HG03442 (cell line): ENCODE data around the gene PKD2.
"Not testable (repeated sequence)": the region's sequence is repeated elsewhere in the genome, so short reads cannot be mapped to it uniquely, and the experiment has no call there.

Experiments used
- ATAC-seq: cut with Tn5 transposase; IDR thresholded peaks from one replicate; pipeline ENCODE4 v1.9.1; 2021; ENCODE audit warnings: mild to moderate bottlenecking, moderate library complexity; ENCODE audit not compliant: unreplicated experiment

The PKD2 gene

DNA sequence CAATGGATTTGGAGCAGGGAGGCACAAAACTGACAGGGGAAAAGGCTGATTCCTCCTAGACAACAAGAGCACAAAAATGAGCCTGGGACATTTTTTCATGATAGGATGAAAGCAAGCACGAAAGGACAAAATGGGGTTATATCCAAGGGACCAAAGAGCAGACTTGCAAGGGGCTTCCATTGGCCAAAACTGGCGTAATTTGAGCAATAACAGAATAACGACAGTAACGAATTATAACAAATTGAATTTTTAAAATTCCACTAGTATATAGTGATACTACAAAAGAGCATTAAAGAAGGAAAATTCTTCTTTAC is 21.6 kb upstream of the PKD2 start:
- ATAC-seq, result no peak

- no peak for ATAC-seq
Measured at GRCh38 chr4:87986508-87986907, 20.9 kb upstream of the PKD2 start.

DNA sequence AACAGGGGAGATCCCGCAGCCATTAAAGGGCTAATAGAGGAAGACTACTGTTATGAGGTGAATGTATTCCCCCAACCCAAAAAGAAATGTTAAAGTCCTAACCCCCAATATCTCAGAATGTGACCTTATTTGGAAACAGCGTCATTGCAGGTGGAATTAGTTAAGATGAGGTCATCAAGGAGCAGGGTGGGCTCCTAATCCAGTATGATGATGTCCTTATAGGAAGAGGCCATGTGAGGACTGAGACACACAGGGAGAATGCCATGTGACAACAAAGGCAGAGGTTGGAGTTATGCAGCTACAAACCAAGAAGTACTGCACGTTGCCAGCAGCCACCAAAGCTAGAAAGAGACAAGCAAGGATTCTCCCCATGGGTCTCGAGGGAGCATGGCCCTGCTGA is 17.7 kb upstream of the PKD2 start:
- no peak for ATAC-seq

DNA sequence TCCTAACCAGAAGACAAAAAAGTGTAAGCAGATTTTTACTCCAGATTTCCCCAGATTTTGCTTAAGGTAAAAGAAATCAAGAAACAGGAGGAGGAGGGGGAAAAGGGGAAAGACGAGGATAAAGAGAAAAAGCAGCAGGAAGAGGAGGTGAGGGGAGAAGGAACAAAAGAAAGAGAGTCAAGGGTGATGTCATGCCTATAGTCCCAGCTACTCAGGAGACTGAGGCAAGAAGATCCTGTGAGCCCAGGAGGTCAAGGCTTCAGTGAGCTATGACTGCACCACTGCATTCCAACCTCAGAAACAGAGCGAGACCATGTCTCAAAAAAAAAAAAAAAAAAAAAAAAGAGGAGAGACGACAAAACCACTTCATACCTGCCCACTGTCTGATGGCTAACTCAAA is 12.0 kb upstream of the PKD2 start:
- no peak for ATAC-seq

- ATAC-seq, result not testable (repeated sequence)
Measured at GRCh38 chr4:87999191-87999691, 8.2 kb upstream of the PKD2 start.

GRCh38 chr4:88001871-88002270 is 5.6 kb upstream of the PKD2 start:
- no peak for ATAC-seq

DNA sequence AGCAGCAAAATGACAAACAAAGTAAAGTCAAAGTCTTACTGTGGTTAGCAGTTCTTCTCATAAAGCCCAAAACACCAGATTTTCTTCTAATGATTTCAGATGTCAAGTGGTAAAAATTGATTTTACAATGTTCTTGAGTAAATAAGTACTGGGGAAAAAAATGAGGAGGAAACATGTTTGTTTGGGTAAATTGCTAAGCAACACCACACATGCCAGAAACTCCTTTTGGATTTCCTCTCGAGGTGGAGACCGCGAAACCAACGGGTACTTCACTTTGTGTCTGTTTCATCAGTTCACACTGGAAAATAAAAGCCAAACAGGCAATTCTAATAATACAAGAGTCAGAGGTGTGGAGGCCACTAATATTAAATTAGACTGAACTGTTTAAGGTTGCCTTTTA is 4.6 kb upstream of the PKD2 start:
- ATAC-seq, result no peak

GRCh38 chr4:88003261-88003660 is 4.2 kb upstream of the PKD2 start:
- ATAC-seq, result no peak

DNA sequence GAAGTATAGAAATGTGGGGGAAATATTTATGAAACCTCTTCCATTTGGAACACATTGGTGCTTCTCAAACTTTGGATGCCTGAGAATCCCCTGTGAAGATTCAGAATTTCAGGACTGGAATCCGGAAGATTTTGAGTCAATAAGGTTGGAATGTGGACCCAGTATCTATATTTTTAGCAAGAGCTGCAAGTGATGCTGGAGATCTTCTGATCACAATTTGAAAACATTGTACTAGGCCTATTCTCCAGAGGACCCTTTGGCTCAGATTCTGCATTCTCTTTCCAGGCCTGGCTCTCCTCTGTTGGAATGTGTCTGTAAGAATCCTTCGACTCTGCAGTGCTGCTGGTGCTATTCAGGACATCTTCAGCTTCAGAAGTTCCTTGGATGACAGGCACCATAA is 2.4 kb upstream of the PKD2 start:
- no peak for ATAC-seq

DNA sequence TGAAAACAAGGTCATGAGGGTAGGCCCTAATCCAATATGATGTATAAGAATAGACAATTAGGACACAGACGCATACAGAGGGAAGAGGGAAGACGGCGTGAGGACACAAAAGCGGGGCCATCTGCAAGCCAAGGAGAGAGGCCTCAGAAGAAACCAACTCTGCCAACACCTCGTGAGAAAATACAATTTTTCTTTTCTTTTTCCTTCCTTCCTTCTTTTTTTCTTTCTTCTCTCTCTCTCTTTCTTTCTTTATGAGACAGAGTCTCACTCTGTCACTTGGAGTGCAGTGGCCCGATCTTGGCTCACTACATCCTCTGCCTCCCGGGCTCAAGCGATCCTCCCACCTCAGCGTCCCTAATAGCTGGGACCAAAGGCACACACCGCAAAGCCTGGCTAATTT is 1.5 kb upstream of the PKD2 start:
- ATAC-seq, result no peak

GRCh38 chr4:88006956-88007303 is 505 bp upstream of the PKD2 start:
- no peak for ATAC-seq

- ATAC-seq, result peak; percentile 32
Measured at GRCh38 chr4:88008122-88008742, 797 bp downstream of the PKD2 start.

- no peak for ATAC-seq
Measured at GRCh38 chr4:88008743-88009171, 1.3 kb downstream of the PKD2 start.

DNA sequence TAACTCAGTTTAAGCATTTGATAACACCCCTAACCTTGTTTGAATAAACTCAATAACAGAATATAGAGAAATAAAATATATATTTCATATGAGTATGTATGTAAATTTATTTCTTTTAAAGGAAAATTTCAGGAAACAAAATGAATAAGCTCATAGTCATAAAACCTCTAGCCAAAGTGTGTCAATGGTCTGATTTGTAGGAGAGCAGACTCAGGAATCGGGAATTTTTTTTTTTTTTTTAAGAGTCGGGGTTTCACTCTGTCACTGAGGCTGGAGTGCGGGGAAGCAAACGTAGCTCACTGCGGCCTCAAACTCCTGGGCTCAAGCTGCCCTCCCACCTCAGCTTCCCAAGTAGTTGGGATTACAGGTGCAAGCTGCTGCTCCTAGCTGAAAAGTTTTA is 2.4 kb downstream of the PKD2 start:
- ATAC-seq, result no peak

GRCh38 chr4:88010966-88011365 is 3.5 kb downstream of the PKD2 start:
- no peak for ATAC-seq

GRCh38 chr4:88012647-88013046 is 5.2 kb downstream of the PKD2 start:
- peak; percentile 37 for ATAC-seq

GRCh38 chr4:88014386-88014905 is 7.0 kb downstream of the PKD2 start:
- no peak for ATAC-seq

- ATAC-seq, result no peak
Measured at GRCh38 chr4:88015659-88016295, 8.3 kb downstream of the PKD2 start.

DNA sequence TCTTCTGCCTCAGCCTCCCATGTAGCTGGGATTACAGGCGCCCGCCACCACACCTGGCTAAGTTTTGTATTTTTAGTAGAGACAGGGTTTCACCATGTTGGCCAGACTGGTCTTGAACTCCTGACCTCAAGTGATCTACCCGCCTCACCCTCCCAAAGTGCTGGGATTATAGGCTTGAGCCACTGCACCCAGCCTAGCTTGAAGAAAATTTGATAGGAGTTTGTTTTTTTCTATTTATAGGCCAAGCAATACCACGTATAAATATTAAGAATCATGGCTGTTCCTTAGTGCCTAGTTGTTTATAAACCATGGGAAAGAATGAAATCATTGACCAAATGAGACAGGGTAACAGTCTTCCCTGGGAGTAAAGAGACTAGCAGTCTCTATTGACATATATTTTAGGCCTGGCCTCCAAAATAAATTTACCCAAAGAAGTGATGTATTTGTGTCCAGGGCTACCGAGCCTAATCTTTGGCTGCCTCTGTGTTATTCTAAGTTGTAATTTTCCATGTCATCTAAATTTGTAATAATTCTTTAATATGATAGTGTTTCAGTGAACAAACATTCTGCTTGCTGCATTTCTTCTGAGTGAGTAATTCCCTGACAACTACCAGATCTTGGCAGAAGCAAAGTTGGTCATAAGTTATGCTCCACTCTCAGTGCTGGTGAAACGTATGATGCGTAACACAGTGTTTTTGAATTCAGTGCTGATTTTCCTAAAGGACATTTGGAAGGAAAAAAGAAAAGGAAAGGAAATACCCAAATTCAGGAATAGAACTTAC is 10.3 kb downstream of the PKD2 start:
- no peak for ATAC-seq

DNA sequence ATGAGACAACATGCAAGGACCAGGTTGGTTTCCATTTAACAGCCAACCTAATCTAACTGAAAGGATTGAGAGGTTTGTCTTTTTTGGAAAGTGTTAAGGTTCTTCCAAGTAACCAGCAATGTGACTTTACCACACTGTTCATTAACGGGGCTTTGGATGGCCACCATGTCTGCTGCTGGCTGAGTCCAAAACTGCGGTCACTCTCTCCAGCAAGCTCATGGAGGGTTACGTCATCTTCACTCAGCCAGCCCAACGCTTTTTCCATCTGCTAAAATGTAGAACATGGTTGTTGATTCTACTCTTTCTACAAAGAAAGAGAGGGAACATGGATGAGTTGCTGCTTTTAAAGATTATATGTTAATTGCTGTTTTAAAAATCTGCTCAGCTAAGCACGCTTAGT is 11.0 kb downstream of the PKD2 start:
- ATAC-seq, result no peak

DNA sequence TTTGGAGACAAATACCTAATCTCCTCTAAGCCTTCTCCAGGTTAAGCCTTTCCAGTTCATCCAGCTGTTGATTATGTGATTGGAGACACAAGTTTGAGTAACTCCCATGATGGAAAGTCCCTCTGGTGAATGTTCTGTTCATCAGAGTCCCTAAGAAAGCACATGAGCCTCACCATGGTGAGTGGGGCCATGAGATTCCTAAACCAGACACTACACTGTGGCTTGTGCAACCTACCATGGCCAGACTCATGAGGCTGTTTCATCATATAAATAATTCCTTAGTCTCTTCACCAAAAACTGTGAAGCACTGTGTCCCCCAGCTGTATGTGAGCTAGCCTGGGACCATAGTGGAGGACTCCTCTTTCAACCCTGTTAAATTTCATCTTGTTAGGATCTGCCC is 14.4 kb downstream of the PKD2 start:
- no peak for ATAC-seq

DNA sequence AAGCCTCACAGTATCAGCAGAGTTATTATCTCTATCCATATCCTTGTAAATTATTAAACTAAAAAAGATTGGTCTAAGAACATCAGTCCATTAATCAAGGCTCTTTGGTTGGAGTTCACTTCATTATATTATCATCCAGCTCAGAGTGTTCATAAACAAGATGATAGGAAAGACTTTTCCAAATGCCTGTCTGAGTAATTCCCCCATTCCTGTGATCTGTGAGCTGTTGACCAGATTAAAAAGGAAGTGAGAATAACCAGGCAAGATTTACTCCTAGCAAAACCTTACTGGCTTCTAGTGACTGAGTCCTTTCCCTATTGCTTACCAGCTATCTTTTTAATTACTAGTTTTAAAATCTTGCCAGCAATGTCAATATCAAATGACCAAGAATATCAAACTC is 14.9 kb downstream of the PKD2 start:
- no peak for ATAC-seq
